Measurements from ENCODE around the gene CERK. TPM values are rescaled to one million over a fixed set of nuclear protein-coding genes. Genes with fewer than 3 reads are reported as not detected.

Gene CERK
- total and polyA plus RNA-seq, 2 of the 13 experiments (the other 11 are each of a cell fraction or from before 2014, with no cell fraction given): 40.3 to 41.9 TPM

DNA sequence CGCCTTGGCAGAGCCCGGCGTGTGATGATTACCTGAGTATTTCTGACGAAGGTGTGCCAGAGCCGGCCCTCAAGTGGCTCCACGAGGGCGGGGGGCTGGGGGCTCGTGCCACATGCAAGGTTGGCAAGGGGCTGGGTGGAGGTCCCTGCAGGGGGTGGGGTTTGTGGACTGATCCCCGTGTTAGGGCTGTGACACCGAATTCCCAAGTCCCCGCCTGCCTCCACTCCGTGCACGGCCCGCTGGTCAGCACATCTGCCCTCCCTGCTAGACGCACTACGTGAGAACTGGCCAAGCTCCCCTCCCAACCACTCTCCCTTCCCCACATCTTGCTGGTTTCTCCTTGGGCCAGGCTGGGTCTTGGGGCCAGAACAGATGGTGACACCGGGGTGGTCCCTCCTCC, 83.6 kb downstream of the CERK start:
- intact Hi-C loops (cut with micrococcal nuclease; ENCODE audit: unreplicated experiment) (loop anchor here (5.0 kb wide), 1 partner anchor 77 kb away; no protein-coding TSS in a partner anchor), in situ Hi-C loops (cut with HindIII; ENCODE audit: extremely low pct_ligation_motif_present, low pct_unique_long_range_greater_than_20kb) (loop anchor here (25.0 kb wide), 1 partner anchor 92 kb away; no protein-coding TSS in a partner anchor)
- CTCF ChIA-PET (ENCODE audit: low intra/inter-chr PET ratio, low total read pairs): no interaction called here
- FAIRE-seq (no peak), ATAC-seq (no peak), DNase-seq (ENCODE audit: low spot score) (no peak)
- 0 out of 2 replicates have a peak, but pooled peaks have one; percentile 33 for TF ChIP-seq ZNF30 (CRISPR knock-in tag; IDR thresholded peaks at IDR 0.05)
- TF ChIP-seq ZNF7 (CRISPR knock-in tag; IDR thresholded peaks at IDR 0.05): no peak
- TF ChIP-seq ZBTB8A (CRISPR knock-in tag; IDR thresholded peaks at IDR 0.05; ENCODE audit: borderline replicate concordance, low read depth): no peak
- no peak for TF ChIP-seq ZNF513 (CRISPR knock-in tag; conservative IDR thresholded peaks at IDR 0.05)
- no TSS peak for BruUV-seq (replicated peaks)
- POLR2A ChIA-PET: no interaction called here
- Histone ChIP-seq H3K9ac (ENCODE audit: insufficient read depth, low read depth, low read length) (no peak overlapping the region), H3K4me3 (replicated peaks in 1 of 3; ENCODE audit: insufficient read depth in 1 of 3, low read depth in 2 of 3, low read length in 3 of 3) (no peak overlapping the region), H3K36me3 (replicated peaks in 1 of 2; ENCODE audit: control insufficient read depth in 1 of 2, insufficient read depth in 2 of 2, low read length in 2 of 2) (no peaks in the 10 kb centered on the region; a peak in 1 of 5 replicates), H4K20me1 (ENCODE audit: insufficient read depth, low read length) (no peaks in the 10 kb centered on the region; the same call in 1 of the 2 replicates), H3K27ac (ENCODE audit: extremely low read length, insufficient read depth, low read length) (no peak overlapping the region), H3K4me1 (ENCODE audit: insufficient read depth, low read length) (peaks cover 63% of the 10 kb centered on the region), H3K79me2 (ENCODE audit: insufficient read depth, low read length) (no peaks in the 10 kb centered on the region), H3K27me3 (ENCODE audit: control insufficient read depth in 1 of 2, insufficient read depth in 2 of 2, low read length in 2 of 2) (no peaks in the 10 kb centered on the region), H3K9me3 (ENCODE audit: low read length) (no peaks in the 10 kb centered on the region), H3K4me2 (ENCODE audit: low read depth, low read length) (no peak overlapping the region), H2AFZ (ENCODE audit: low read length) (no peak overlapping the region)
- 89% methylated on average over 12 of the region's 17 CpGs for WGBS (ENCODE audit: low lambda C conversion rate)

DNA sequence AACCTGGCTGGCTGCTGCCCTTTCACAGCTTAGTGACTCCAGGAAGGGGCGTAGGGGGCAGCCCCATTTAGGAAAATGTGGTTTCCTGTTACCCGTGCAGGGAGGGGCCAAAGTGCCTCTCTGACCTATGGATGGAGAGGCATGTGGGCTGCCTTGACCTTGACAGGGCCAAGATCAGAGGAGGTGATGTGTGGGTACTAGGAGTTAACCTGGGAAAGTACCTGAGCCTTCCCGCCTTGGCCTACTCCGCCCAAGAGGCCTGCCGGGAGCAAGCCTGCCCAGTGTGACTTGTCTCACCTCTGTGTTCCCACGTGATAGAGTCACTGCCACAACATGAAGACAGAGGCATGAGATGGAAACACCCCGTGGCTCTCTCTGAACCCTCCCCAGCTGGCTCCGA, 84.5 kb downstream of the CERK start:
- TF ChIP-seq ZSCAN29 (CRISPR knock-in tag; conservative IDR thresholded peaks at IDR 0.05) (0 out of 2 replicates have a peak, but pooled peaks have one; percentile 1), ADNP (CRISPR knock-in tag; IDR thresholded peaks at IDR 0.05) (no peak), ZNF879 (CRISPR knock-in tag; IDR thresholded peaks at IDR 0.05) (no peak), HNRNPLL (IDR thresholded peaks at IDR 0.05; ENCODE audit: low read depth, low read length, poor library complexity, severe bottlenecking) (no peak), ZNF24 (IDR thresholded peaks at IDR 0.05) (no peak)
- TF ChIP-seq, protein P1, sequence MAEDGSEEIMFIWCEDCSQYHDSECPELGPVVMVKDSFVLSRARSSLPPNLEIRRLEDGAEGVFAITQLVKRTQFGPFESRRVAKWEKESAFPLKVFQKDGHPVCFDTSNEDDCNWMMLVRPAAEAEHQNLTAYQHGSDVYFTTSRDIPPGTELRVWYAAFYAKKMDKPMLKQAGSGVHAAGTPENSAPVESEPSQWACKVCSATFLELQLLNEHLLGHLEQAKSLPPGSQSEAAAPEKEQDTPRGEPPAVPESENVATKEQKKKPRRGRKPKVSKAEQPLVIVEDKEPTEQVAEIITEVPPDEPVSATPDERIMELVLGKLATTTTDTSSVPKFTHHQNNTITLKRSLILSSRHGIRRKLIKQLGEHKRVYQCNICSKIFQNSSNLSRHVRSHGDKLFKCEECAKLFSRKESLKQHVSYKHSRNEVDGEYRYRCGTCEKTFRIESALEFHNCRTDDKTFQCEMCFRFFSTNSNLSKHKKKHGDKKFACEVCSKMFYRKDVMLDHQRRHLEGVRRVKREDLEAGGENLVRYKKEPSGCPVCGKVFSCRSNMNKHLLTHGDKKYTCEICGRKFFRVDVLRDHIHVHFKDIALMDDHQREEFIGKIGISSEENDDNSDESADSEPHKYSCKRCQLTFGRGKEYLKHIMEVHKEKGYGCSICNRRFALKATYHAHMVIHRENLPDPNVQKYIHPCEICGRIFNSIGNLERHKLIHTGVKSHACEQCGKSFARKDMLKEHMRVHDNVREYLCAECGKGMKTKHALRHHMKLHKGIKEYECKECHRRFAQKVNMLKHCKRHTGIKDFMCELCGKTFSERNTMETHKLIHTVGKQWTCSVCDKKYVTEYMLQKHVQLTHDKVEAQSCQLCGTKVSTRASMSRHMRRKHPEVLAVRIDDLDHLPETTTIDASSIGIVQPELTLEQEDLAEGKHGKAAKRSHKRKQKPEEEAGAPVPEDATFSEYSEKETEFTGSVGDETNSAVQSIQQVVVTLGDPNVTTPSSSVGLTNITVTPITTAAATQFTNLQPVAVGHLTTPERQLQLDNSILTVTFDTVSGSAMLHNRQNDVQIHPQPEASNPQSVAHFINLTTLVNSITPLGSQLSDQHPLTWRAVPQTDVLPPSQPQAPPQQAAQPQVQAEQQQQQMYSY (CRISPR knock-in tag; IDR thresholded peaks at IDR 0.05): no peak
- TF ChIP-seq, protein P2, sequence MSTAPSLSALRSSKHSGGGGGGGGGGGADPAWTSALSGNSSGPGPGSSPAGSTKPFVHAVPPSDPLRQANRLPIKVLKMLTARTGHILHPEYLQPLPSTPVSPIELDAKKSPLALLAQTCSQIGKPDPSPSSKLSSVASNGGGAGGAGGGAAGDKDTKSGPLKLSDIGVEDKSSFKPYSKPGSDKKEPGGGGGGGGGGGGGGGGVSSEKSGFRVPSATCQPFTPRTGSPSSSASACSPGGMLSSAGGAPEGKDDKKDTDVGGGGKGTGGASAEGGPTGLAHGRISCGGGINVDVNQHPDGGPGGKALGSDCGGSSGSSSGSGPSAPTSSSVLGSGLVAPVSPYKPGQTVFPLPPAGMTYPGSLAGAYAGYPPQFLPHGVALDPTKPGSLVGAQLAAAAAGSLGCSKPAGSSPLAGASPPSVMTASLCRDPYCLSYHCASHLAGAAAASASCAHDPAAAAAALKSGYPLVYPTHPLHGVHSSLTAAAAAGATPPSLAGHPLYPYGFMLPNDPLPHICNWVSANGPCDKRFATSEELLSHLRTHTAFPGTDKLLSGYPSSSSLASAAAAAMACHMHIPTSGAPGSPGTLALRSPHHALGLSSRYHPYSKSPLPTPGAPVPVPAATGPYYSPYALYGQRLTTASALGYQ (CRISPR knock-in tag; IDR thresholded peaks at IDR 0.05): no peak
- ATAC-seq (no peak), FAIRE-seq (no peak), DNase-seq (ENCODE audit: low spot score) (no peak)
- Histone ChIP-seq H4K20me1 (ENCODE audit: insufficient read depth, low read length) (no peaks in the 10 kb centered on the region; the same call in 1 of the 2 replicates), H3K9ac (ENCODE audit: insufficient read depth, low read depth, low read length) (peak overlapping the region; percentile 53; the same call in 1 of the 2 replicates), H3K36me3 (replicated peaks in 1 of 2; ENCODE audit: control insufficient read depth in 1 of 2, insufficient read depth in 2 of 2, low read length in 2 of 2) (no peaks in the 10 kb centered on the region), H3K27ac (ENCODE audit: extremely low read length, insufficient read depth, low read length) (peak overlapping the region; percentile 83), H3K79me2 (ENCODE audit: insufficient read depth, low read length) (no peaks in the 10 kb centered on the region), H3K4me3 (replicated peaks in 1 of 3; ENCODE audit: insufficient read depth in 1 of 3, low read depth in 2 of 3, low read length in 3 of 3) (no peak overlapping the region), H3K4me1 (ENCODE audit: insufficient read depth, low read length) (peaks cover 68% of the 10 kb centered on the region), H3K9me3 (ENCODE audit: low read length) (no peaks in the 10 kb centered on the region), H3K4me2 (ENCODE audit: low read depth, low read length) (peak overlapping the region; percentile 92; the same call in 1 of the 2 replicates), H2AFZ (ENCODE audit: low read length) (no peak overlapping the region), H3K27me3 (ENCODE audit: control insufficient read depth in 1 of 2, insufficient read depth in 2 of 2, low read length in 2 of 2) (no peaks in the 10 kb centered on the region)
- POLR2A ChIA-PET: interaction anchor here (1.5 to 2.0 kb wide), 2 partner anchors 41 to 78 kb away, joined by 4 to 12 read pairs; no protein-coding TSS in a partner anchor
- intact Hi-C loops (cut with micrococcal nuclease; ENCODE audit: unreplicated experiment) (loop anchor here (2.0 to 5.0 kb wide), 2 partner anchors 41 to 76 kb away; no protein-coding TSS in a partner anchor), in situ Hi-C loops (cut with HindIII; ENCODE audit: extremely low pct_ligation_motif_present, low pct_unique_long_range_greater_than_20kb) (loop anchor here (25.0 kb wide), 1 partner anchor 91 kb away; no protein-coding TSS in a partner anchor)
- WGBS (ENCODE audit: low lambda C conversion rate): 91% methylated on average over 4 of the region's 8 CpGs
- CTCF ChIA-PET (ENCODE audit: low intra/inter-chr PET ratio, low total read pairs): no interaction called here
- BruUV-seq (replicated peaks): no TSS peak

Measured in HepG2 (cell line).